K562 (cell line): ENCODE data around the gene FAM174C. TPM values are rescaled to one million over a fixed set of nuclear protein-coding genes. Genes with fewer than 3 reads are reported as not detected.
A peak's percentile ranks its signal among the peaks of the same experiment; 100 is the strongest.

Source experiments
- ARHGAP35 ChIP-seq: fragments of 450-650 bp; IDR thresholded peaks from 2 replicates; pipeline ENCODE4 v1.6.1; 2018; ENCODE audit not compliant: partially characterized antibody
- ASH1L ChIP-seq: fragments of 450-650 bp; IDR thresholded peaks from 2 replicates; pipeline ENCODE4 v1.6.1; 2018; ENCODE audit warnings: borderline replicate concordance, mild to moderate bottlenecking, low read depth; ENCODE audit not compliant: partially characterized antibody
- ATF2 ChIP-seq: sonication (generic); formaldehyde crosslinking; IDR thresholded peaks from 2 replicates; pipeline ENCODE4 v1.8.1; 2022; ENCODE audit warnings: missing genetic modification reagents
- COPS2 ChIP-seq: fragments of 450-650 bp; conservative IDR thresholded peaks from 2 replicates; pipeline ENCODE4 v1.6.1; 2016; ENCODE audit warnings: mild to moderate bottlenecking, moderate library complexity
- ELK1 ChIP-seq: sonication (generic); formaldehyde crosslinking; IDR thresholded peaks from 2 replicates; pipeline ENCODE4 v1.8.1; 2022; ENCODE audit warnings: missing genetic modification reagents
- HIVEP1 ChIP-seq: fragments of 250-450 bp; sonication (Bioruptor Pico); IDR thresholded peaks from 2 replicates; pipeline ENCODE4 v1.4.0; 2020; ENCODE audit warnings: mild to moderate bottlenecking
- HNRNPUL1 ChIP-seq: fragments of 200-400 bp; formaldehyde crosslinking; IDR thresholded peaks from 2 replicates; pipeline ENCODE4 v1.6.1; 2017; ENCODE audit warnings: low read length
- JUN ChIP-seq, 2 experiments: sonication (generic) in 1 of 2; formaldehyde crosslinking in 1 of 2; IDR thresholded peaks; 2 replicates each; pipeline versions ENCODE4 v1.6.1 to v1.8.0; 2012 to 2022; ENCODE audit warnings: borderline replicate concordance in 2 of 2, mild to moderate bottlenecking in 2 of 2, improper control_type of control experiment in 1 of 2, low read depth in 1 of 2, low read length in 1 of 2, missing genetic modification reagents in 1 of 2
- MAX ChIP-seq: sonication (generic); formaldehyde crosslinking; IDR thresholded peaks from 2 replicates; pipeline ENCODE4 v1.9.0; 2022; ENCODE audit warnings: mild to moderate bottlenecking, missing genetic modification reagents
- MECOM ChIP-seq: fragments of 250-450 bp; sonication (Bioruptor Pico); IDR thresholded peaks from 2 replicates; pipeline ENCODE4 v1.8.0; 2022; ENCODE audit warnings: inconsistent platforms
- PTBP1 ChIP-seq: fragments of 200-400 bp; formaldehyde crosslinking; IDR thresholded peaks from 2 replicates; pipeline ENCODE4 v1.6.1; 2017; ENCODE audit warnings: low read depth, low read length
- RBM17 ChIP-seq: fragments of 200-400 bp; formaldehyde crosslinking; IDR thresholded peaks from 2 replicates; pipeline ENCODE4 v1.6.1; 2017; ENCODE audit warnings: low read depth, mild to moderate bottlenecking, low read length, borderline replicate concordance
- RFX7 ChIP-seq: fragments of 250-450 bp; sonication (Bioruptor Pico); IDR thresholded peaks from 2 replicates; pipeline ENCODE4 v1.5.1; 2021; ENCODE audit warnings: mild to moderate bottlenecking
- RNF2 ChIP-seq: sonication (generic); IDR thresholded peaks from 2 replicates; pipeline ENCODE4 v1.6.1; 2016
- SIN3B ChIP-seq: fragments of 450-650 bp; IDR thresholded peaks from 2 replicates; pipeline ENCODE4 v1.6.1; 2017; ENCODE audit warnings: low read depth, mild to moderate bottlenecking, moderate library complexity
- SRSF3 ChIP-seq: fragments of 200-400 bp; formaldehyde crosslinking; IDR thresholded peaks from 2 replicates; pipeline ENCODE4 v1.6.1; 2016; ENCODE audit warnings: mild to moderate bottlenecking, low read length, moderate library complexity; ENCODE audit not compliant: insufficient read depth
- TBP ChIP-seq: optimal IDR thresholded peaks from 2 replicates; pipeline ENCODE3; 2011; ENCODE audit warnings: low read depth, low read length, improper control_type of control experiment
- ZC3H4 ChIP-seq: sonication (generic); formaldehyde crosslinking; IDR thresholded peaks from 2 replicates; pipeline ENCODE4 v1.9.0; 2021; ENCODE audit warnings: missing genetic modification reagents, borderline replicate concordance
- ZNF280A ChIP-seq: fragments of 450-650 bp; IDR thresholded peaks from 2 replicates; pipeline ENCODE4 v1.6.1; 2018; ENCODE audit warnings: mild to moderate bottlenecking, low read depth; ENCODE audit not compliant: partially characterized antibody
- ZNF584 ChIP-seq: fragments of 200-800 bp; sonication (Bioruptor generic); IDR thresholded peaks from 2 replicates; pipeline ENCODE4 v1.6.1; 2016; ENCODE audit warnings: low read depth, mild to moderate bottlenecking, missing genetic modification characterization, missing compliant biosample characterization
- ZNF707 ChIP-seq: fragments of 250-450 bp; sonication (Bioruptor Pico); conservative IDR thresholded peaks from 2 replicates; pipeline ENCODE4 v1.8.0; 2022; ENCODE audit warnings: inconsistent platforms, mild to moderate bottlenecking, moderate library complexity
- ZSCAN29 ChIP-seq: fragments of 450-650 bp; IDR thresholded peaks from 2 replicates; pipeline ENCODE4 v1.6.1; 2017
- polyA plus RNA-seq, 8 experiments: library from polyadenylated mRNA; depleted of rRNA in 4 of 8; stranded (reverse) in 5 of 8; unstranded in 3 of 8; fragments of >200 nt; fragmentation: Nextera tagmentation in 2 of 8; fragmentation: Illumina TruSeq in 1 of 8; extraction: Ambion mirVana in 2 of 8; extraction: Trizol in 1 of 8; gene quantifications; 2 replicates each; pipeline versions ENCODE4 v1.2.1 to v1.2.3, GENCODE V29; 2011 to 2014; ENCODE audit warnings: inconsistent platforms in 1 of 8, missing spikeins in 1 of 8
- total RNA-seq, 7 experiments: library from RNA; depleted of rRNA in 6 of 7; stranded (reverse); fragments of >200 nt in 6 of 7; fragmentation: Illumina TruSeq in 2 of 7; extraction: Trizol in 2 of 7; gene quantifications; 2 replicates each; pipeline versions ENCODE4 v1.2.1 to v1.2.3, GENCODE V29; 2011 to 2021; ENCODE audit warnings: low replicate concordance in 1 of 7

The FAM174C gene
- total and polyA plus RNA-seq, 9 of the 15 experiments (the other 6 are each of a cell fraction or from before 2014, with no cell fraction given), result 0.66 to 89.6 (median 20.3) TPM

- TF ChIP-seq ATF2 (CRISPR knock-in tag) (peak; percentile 85), MECOM (no peak), JUN (IDR thresholded peaks at IDR 0.05; ENCODE audit: borderline replicate concordance, low read depth, low read length) (peak; percentile 97), JUN (CRISPR knock-in tag; IDR thresholded peaks at IDR 0.05; ENCODE audit: borderline replicate concordance) (0 out of 2 replicates have a peak, but pooled peaks have one; percentile 8), COPS2 (no peak), TBP (peak; percentile 25), RNF2 (0 out of 2 replicates have a peak, but pooled peaks have one; percentile 20), PTBP1 (no peak), ARHGAP35 (no peak), HIVEP1 (CRISPR knock-in tag) (no peak), ZC3H4 (CRISPR knock-in tag) (peak; percentile 72; the same call in 1 of the 2 replicates), RFX7 (no peak), ZSCAN29 (no peak), HNRNPUL1 (no peak), ASH1L (no peak), ZNF707 (CRISPR knock-in tag) (0 out of 2 replicates have a peak, but pooled peaks have one; percentile 27), ELK1 (CRISPR knock-in tag) (no peak), ZNF584 (no peak), RBM17 (no peak), SIN3B (peak; percentile 76), MAX (peak; percentile 17; the same call in 1 of the 2 replicates), ZNF280A (no peak), SRSF3 (no peak)
These were observed 35.3 kb upstream of the FAM174C start (continued) for GRCh38 chr19:1239796-1240737.
